GM18951 (cell line): ENCODE measurements around the gene AIPL1.
"Not testable (repeated sequence)": the region's sequence is repeated elsewhere in the genome, so short reads cannot be mapped to it uniquely, and the experiment has no call there.

Source experiments
- POLR2A ChIP-seq: IDR thresholded peaks from 4 replicates; pipeline ENCODE4 v1.6.1; 2011; ENCODE audit warnings: mild to moderate bottlenecking; ENCODE audit not compliant: insufficient read length, insufficient read depth; ENCODE audit errors: extremely low read depth
- in situ Hi-C: fragments of 300-500 bp; cut with MboI; formaldehyde crosslinking; loops from one replicate; pipeline ENCODE4 v1.12.0; 2022; ENCODE audit warnings: low sequenced_read_pairs, mixed read lengths, inconsistent platforms; ENCODE audit not compliant: unreplicated experiment

Gene AIPL1

GRCh38 chr17:6435051-6435450 is at the start of gene AIPL1:
AIPL1 (minus strand) TSS chr17:6435121; CDS start chr17:6435104, 17 bp downstream.
- in situ Hi-C loops: no loop called here
- no peak for TF ChIP-seq POLR2A

DNA sequence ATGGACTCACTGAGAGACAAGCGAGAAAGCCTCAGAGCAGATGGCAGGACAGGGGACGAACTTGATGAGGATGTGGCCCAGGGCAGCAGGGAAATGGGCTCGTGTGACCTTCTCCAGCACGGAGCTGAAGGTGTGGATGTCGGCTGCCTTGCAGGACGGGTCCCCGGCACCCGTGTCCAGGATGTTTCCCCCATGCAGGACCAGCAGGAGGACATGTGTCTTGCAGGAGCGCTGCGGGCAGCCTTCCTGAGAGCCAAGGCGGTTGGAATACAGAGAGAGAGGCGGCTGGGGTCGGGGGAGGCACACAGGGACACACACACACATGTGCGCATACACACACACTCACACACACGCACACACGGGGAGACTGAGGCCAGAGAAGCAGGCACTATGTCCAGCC is 48.6 kb upstream of the AIPL1 start:
- TF ChIP-seq POLR2A: no peak
- in situ Hi-C loops: no loop called here

DNA sequence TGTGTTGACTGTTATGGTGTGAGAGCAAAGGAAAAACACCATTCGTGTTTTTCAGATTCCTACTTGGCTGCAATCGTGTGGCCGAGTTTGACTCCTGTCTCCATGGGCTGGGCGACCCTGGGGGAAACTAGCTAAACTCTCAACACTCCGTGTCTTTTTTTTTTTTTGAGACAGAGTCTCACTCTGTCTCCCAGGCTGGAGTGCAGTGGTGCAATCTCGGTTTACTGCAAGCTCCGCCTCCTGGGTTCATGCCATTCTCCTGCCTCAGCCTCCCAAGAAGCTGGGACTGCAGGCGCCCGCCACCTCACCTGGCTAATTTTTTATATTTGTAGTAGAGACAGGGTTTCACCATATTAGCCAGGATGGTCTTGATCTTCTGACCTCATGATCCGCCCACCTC is 47.9 kb upstream of the AIPL1 start:
- in situ Hi-C loops: not testable (repeated sequence)

GRCh38 chr17:6482105-6482455 is 47.2 kb upstream of the AIPL1 start:
- TF ChIP-seq POLR2A: no peak
- in situ Hi-C loops: no loop called here

DNA sequence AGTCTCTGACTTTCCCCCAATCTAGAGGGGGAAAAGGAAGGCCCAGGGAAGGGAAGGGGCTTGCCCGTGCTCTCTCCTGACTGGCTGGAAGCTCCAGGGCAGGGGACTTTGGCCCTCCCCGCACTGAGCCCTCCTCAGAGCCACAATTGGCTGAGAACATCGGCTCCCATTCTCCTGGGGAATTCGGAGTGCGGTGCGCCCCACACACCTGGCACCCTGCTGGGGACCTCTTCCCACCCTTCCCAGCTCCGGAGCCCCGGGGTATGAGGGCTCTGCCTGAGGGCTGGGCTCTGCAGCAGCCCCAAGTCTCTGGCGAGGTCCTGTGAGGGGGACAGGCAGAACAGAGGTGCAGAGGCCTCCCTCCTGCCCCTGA is 45.4 kb upstream of the AIPL1 start:
- in situ Hi-C loops: no loop called here
- TF ChIP-seq POLR2A: no peak

DNA sequence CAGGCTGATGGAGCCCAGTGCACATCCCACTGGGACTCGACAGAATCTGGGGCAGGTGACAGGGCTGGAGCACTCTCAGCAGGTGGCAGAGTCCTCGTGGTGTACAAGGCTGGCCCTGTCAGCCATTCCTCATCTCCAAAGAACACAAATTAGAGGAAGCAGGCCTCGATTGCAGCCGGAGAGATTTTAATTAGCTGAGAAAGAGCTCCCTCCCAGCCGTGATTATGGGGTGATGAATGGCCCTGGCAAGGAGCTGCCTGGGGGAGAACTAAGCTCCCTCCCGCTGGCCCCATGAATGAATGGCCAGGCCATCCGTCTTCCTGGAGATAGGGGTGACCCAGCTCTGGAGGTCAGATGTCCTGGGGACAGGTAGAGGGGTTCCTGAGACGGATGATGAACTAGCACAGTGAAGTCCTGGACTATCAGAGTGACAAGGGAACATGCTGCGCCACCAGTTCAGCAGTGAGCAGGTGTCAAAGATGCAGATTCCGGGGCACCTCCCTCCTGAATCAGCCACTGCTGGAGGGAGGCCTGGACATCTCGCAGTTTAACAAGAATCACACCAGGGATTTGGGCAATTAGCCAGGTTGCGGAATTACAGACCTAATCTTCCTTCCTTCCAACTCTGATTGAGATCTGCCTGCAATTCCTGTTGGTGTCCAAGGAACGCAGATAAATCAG is 44.8 kb upstream of the AIPL1 start:
- in situ Hi-C loops: no loop called here

GRCh38 chr17:6478486-6478885 is 43.6 kb upstream of the AIPL1 start:
- no peak for TF ChIP-seq POLR2A
- in situ Hi-C loops: no loop called here

More for the DNA sequence above, 44.8 kb upstream of the AIPL1 start:
- TF ChIP-seq POLR2A: no peak

GRCh38 chr17:6477831-6478383 is 43.0 kb upstream of the AIPL1 start:
- in situ Hi-C loops: no loop called here
- no peak for TF ChIP-seq POLR2A

GRCh38 chr17:6476810-6477179 is 41.9 kb upstream of the AIPL1 start:
- TF ChIP-seq POLR2A: no peak
- in situ Hi-C loops: no loop called here

DNA sequence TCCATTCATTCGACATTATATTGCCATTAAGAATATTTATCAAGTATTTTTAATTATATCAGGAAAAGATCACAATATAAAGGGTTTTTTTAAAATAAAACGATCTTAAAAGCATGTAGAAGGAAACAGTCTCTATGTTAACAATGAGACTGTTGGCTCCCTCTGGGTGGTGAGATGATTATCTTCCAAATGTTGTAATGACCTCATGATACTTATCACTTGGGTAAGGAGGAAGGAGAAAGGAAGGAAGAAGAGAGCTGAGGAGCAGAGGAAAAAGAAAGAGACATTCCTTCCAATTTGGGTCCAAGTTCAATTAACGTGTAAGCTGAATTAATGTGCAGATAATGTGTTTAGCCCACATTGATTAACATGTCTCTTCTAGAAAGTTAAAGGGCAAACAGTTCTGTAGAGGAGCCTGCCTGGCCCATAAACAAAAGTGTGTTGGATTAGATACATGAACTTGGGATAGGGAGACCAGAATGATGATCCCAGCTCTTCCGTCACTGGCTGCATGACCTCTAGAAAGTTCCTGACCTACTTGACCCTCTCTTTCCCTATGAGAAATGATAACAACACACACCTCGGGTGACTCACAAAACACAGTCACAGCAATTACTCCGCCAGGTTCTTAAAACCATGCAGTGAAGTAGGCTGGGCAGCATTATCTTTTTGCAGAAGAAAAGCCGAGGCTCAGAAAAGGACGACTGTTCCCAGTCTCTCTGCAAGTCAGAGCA is 41.3 kb upstream of the AIPL1 start:
- TF ChIP-seq POLR2A: no peak
- in situ Hi-C loops: no loop called here

DNA sequence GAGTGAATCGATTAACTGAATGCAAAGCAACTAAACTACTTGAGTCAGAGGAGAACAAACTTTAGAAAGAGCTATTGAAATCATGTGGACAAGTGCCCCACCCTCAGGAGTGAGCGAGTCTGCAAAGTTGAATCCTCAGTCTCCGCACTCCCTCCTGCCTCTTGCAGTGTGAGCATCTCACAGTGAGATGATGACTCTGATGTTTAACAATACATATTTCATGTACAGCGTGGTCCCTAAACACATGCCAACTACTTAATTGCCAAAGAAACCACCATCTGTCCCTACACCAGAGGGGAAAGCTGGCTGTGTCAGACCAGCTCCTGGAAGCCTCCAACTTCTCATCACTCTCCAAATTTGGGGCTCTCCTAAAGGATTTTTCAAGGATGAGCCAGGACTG is 40.5 kb upstream of the AIPL1 start:
- in situ Hi-C loops: no loop called here
- TF ChIP-seq POLR2A: no peak

- in situ Hi-C loops: no loop called here
- no peak for TF ChIP-seq POLR2A
Measured at GRCh38 chr17:6474906-6475305, 40.0 kb upstream of the AIPL1 start.

DNA sequence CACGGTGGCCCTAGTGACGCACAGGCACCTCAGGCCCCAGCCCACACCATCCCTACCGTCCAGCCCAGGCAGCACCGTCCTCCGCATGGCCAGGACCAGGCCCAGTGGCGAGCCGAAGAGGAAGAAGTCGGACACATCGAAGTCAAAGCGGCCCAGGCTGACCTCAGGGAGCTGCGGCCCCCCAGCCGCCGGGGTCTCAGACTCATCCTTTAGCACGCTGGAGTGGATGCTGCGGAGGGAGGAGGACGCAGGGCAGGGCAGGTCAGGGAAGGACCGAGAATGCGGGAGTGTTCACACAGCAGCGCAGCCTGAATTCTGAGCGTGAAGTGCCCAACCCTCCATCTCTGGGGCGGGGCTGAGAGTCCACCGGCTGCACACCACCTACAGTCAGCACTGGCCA is 39.5 kb upstream of the AIPL1 start:
- in situ Hi-C loops: no loop called here
- no peak for TF ChIP-seq POLR2A

GRCh38 chr17:6473128-6473767 is 38.3 kb upstream of the AIPL1 start:
- no peak for TF ChIP-seq POLR2A
- in situ Hi-C loops: no loop called here
